GM18526 (cell line): ENCODE measurements around the gene KBTBD12.

Source experiments
- POLR2A ChIP-seq: IDR thresholded peaks from 3 replicates; pipeline ENCODE4 v1.6.1; 2011; ENCODE audit not compliant: insufficient read length; ENCODE audit errors: extremely low read depth

The KBTBD12 gene

DNA sequence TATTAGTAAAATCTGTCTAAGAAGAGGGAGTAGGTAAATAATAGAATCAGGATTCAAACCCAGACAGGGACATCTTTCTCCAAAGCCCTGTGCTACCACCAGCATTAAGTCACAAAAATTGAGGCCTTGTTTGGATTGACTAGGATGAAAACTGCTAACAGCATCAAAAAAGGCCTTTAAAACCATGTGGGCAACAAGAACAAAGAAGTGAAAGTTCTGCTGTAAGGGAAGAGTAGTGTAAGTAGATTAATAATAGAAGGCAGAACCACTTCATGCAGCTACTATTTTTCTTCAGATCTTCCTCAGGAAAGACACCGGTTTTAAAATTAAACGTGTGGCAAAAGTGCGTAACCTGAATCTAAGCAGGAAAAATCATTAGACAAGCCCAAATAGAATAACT is 15.3 kb upstream of the KBTBD12 start:
- no peak for TF ChIP-seq POLR2A

DNA sequence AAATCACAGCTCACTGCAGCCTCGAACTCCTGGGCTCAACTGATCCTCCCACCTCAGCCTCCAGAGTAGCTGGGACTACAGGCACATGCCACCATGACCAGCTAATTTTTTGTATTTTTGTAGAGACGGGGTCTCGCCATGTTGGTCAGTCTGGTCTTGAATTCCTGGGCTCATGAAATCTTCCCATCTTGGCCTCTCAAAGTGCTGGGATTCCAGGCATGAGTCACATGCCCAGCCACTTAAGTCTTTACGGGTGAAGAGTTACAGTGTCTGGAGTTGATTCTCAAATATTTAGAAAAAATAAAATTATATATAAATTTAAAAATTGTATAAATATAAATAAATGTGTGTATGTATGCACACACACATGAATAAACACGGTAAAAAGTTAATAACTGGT is 14.5 kb upstream of the KBTBD12 start:
- no peak for TF ChIP-seq POLR2A

DNA sequence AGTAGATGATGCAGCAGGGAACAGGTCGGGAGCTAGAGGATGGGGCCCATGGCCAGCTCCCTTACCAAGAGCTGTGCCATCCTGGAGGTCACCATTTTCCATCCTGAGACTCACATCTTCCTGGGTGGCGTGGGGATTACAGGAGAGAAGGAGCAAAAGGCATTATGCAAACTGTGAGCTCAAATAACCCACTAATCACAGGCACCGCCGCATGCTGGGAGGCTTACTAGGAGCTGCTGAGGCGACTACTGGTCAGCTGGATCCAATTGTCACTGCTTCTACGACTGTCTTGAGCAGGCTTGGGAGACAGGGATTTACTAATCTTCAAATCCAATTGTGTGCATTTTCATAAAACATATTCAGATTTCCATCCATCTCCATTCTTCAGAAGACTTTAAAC is 12.5 kb upstream of the KBTBD12 start:
- TF ChIP-seq POLR2A = no peak

DNA sequence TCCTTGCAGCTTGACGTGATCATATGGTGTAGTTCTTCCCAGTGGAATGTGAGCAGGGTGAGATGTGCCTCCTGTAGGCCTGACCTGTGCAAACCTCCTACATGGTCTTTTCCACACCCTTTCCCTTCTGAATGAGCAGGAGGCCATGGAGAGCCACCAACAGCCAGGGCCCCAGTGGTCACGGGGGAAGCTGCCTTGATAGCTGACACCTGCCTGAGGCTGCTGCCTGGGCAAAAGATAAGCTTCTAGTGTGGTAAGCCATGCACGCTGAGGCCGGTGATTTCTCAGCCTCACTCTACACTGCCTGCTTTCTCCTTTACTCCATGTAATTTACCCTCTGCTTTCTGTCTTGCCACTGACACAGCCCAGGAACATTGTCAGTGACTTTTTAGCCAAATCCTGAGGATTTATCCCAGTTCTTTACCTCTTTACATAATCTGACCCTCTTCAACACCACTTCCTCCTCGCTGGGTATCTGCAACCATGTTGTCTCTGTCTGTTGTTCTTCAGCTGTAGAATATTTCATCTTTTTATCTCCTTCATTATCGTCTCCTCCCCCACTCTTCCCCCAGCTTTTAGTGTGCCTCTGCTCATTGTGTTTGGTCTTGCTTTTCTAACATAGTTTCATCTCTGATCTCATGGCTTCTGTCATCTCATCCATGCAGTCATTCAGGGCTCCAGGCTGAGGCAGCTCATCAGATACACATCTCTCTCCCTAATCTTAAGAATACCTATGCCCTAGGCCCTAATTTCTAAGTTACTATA is 11.2 kb upstream of the KBTBD12 start:
- TF ChIP-seq POLR2A = no peak

DNA sequence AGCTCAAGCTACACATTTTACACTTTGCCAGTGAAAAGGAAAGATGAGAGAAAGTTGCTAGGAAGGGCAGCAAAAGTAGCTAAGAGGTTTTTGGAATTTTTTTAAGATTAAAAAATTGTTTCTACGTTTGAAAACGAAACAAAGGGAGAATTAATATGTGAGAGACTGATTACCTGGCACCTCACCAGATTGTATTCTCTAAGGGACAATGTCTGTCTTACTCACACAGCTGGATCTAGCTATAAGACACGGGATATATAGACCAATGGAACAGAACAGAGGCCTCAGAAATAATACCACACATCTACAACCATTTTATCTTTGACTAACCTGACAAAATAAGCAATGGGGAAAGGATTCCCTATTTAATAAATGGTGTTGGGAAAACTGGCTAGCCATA is 9.5 kb upstream of the KBTBD12 start:
- no peak for TF ChIP-seq POLR2A

DNA sequence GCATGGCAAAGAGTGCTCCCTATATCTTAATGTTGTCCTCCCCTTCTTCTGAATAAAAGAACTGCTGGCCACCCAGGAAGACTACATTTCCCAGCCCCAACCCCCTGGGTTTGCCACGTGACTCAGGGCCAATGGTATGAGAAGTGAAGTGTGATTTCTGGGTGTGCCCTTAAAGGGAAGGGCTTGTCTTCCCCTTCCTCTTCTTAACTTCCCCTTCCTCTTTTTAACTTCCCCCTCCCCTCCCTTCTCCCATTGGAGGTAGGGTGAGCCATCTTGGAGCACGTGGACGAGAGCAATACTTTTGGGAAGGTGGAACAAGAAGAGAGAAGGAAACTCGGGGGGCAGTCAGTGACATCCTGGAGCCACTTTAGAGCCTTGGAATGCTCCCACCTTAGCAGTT is 6.8 kb upstream of the KBTBD12 start:
- no peak for TF ChIP-seq POLR2A

DNA sequence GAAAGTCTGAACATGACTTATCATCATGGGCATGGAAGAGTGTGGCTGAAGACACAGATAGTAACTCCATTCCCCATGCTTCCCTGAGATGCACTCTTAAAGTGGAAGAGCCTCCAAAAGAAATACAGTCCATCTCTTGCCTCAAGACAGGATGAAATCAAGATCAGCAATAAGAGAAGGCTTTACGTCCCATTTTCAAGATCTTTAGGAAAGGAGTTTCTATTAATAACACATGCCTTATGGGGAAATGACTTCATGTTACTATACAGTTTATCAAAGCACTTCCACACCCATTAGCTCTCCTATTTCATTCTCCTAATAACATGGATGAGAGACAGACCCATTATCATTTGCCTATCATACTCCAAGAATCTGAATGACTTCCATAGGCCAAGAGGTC is 6.1 kb upstream of the KBTBD12 start:
- TF ChIP-seq POLR2A = no peak

DNA sequence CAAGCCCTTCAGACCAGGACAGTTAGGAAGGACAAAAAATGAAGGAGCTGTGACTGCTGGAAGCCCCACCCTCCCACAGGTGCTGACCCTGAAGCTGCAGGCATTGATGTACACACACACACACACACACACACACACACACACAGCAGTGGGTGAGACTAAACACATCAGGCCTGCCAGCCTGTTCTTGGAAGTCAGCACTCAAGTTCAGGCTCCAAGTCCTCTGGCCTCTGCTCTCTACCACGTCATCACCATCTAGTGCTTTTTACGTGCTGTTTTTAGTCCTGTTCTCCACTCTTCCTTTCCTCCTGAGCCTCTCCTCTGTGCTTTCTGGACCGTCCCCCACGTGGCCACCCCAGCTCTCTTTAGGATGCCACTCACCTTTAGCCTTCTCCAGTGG is 5.4 kb upstream of the KBTBD12 start:
- TF ChIP-seq POLR2A = no peak

DNA sequence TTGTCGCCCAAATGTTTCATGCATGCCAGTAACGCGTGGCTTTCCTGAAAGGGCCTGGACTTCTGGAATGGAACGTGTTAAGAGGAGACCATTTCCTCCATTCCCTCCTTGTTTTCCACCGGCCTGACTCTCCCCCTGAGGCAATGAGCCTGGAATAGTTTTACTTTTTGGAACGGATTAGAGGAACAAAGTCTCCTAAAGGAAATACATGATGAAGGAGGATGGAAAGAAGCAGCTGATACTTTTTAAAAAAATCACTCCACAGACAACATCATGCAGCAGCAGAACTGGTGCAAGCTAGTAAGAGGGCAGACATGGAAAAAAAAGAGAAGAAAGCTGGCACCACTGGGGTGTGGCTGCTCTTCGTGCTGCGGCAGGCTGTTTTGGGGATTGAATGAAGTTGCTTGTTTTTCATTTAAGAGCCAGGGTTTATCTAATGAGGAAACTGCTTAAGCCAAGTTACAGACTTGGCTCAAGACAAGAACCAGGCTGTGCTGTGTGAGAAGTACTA is 3.6 kb upstream of the KBTBD12 start:
- TF ChIP-seq POLR2A = no peak

DNA sequence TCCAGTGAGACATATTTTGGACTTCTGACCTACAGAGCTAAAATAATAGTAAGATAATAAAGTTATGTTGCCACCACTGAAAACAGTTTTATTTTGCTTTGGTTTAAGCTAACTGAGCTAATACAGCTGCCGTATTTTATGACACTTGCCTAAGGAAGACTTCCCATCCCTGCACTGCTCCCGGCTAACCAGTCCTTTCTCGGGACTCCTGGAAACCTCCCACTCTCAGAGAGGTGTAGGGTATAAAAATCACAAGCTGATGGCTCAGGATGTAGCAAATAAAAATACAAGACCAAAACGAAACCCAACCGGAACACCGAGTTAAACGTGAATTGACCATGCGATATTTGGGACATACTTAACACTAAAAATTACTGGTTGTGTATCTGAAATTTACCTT is 448 bp upstream of the KBTBD12 start:
- TF ChIP-seq POLR2A = no peak

DNA sequence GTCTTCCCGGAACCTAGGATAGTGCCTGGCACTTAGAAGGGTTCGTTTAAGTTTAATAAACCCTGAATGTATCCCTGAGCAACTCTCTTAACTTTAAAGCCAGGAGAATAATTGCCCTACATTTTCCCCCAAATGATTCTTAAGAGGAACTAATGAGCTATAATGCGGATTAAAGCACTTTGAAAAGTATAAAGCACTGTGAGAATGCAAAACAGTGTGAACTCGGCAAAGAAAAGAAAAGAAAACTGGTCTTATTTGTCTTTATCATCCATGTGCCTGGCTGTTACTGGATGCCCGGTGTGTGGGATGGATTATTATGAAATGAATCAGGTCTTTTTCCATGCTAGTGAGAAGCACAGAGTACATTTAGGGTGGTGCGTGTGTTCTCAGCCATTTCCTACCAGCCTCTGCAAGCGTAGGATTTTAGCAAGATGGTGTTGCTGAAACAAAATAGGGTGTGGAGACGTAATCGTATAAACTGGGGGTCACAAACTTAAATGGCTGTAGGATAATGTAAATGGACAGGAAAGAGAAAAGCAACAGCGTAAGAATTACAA is 983 bp downstream of the KBTBD12 start:
- no peak for TF ChIP-seq POLR2A

DNA sequence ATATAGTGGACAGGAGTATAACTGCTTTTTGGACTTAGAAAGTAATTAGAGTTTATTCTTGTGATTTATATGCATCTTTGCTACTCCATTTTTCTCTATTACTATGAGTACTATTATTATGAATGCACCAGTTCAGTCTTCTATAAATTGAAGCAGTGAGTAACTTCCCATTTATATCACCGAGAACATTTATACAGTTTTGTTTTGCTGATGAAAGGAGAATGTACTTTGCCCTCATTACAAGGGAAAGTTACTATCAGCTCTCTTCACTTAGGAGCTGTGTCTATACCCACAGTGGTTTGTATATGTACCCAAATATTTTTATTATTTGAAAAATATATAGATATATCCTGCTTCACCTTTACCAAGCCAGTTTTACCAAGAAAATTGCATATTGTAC is 5.7 kb downstream of the KBTBD12 start:
- no peak for TF ChIP-seq POLR2A

DNA sequence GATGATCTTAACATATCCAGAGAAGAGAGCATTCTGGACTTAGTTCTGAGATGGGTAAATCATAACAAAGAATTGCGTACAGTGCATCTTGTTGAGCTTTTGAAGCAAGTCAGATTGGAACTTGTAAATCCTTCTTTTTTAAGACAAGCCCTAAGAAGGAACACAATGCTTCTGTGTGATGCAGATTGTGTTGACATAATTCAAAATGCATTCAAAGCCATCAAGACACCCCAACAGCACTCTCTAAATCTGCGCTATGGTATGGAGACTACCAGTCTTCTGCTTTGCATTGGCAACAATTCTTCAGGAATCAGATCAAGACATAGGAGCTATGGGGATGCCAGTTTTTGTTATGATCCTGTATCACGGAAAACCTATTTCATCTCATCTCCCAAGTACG is 8.6 kb downstream of the KBTBD12 start:
- no peak for TF ChIP-seq POLR2A

DNA sequence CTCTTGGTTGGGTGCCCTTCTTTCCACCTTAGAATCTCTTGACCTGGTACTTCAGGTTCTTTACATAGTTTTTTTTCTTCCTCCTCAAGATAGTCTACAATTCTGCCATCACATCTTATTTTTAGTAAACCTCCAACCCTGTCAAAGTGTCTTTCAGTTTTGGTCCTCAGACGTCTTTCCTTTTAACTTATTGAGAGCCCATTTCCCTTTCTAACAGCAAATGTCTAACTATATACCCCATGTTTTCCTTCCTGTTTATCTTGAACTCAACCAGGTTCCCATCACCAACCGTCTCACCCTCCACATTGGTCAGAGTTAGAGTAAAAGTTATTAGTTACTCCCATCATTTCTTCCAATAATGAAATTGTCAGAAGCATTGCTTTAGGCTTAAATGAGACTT is 10.4 kb downstream of the KBTBD12 start:
- no peak for TF ChIP-seq POLR2A

DNA sequence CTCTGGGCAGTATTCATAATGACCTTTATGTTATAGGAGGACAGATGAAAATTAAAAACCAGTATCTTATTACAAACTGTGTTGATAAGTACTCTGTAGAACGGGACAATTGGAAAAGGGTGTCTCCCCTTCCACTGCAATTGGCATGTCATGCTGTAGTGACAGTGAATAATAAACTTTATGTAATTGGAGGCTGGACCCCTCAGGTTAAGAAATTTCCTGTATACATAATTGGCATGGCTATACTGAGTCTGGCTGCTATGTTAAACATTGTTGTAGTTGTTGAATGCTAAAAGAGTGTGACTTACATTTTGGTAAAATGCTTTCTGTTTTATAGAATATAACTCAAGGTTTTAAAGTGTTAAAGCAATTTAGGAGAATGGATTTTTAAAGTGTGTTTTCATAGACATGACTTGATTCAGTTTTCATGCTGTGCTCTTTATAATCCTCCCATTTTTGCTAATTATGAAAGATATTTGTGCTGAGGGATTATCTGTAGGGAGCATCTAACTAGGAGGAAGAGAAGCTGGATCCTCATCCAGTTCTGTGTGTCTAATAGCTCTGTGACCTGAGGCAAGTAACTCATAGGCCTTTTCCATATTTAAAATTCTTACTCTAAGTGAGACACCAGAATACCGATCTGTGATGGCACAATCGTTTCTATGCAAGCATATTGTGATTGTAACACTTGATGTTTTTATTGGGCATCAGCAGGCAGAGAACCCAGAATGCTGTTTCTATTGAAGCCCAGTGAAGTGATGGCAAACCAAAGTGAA is 13.0 kb downstream of the KBTBD12 start:
- TF ChIP-seq POLR2A = no peak

DNA sequence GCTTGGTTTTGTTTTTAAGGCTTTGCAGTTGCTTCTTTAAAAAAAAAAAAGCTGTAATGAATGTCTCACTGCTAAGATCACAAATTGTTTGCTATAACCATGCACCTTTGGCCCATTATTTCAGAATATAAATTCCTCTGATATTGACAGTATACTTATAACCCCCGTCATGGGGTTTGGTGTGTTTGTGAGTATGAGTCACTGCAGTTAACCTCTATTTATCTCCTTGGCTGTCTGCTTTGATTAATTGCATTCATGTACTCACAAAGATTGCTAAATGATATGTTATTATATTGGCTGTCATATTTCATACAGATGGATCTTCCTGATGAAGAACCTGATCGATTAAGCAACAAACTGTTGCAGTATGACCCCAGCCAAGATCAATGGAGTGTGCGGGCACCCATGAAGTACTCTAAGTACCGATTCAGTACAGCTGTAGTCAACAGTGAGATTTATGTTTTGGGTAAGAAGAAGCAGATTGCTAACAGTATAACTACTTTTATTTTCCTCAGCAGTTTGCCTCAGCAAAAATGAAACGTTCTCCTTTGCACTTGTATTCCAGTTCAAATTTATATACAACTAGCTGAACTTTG is 14.9 kb downstream of the KBTBD12 start:
- no peak for TF ChIP-seq POLR2A
